HG03108 (cell line): ENCODE measurements around the gene LRRC9.
"Not testable (repeated sequence)": the region's sequence is repeated elsewhere in the genome, so short reads cannot be mapped to it uniquely, and the experiment has no call there.

Experiments
- ATAC-seq: cut with Tn5 transposase; IDR thresholded peaks from one replicate; pipeline ENCODE4 v1.9.1; 2021; ENCODE audit warnings: moderate library complexity; ENCODE audit not compliant: unreplicated experiment

Gene LRRC9

GRCh38 chr14:59919570-59920377 lies at the start of gene LRRC9:
TSS of gene LRRC9 (plus strand) at chr14:59920144.
- ATAC-seq: no peak

GRCh38 chr14:59870277-59871165 lies 49.4 kb upstream of the LRRC9 start, which contains the start of gene RTN1:
TSS of gene RTN1 (minus strand) at chr14:59870776. CDS start at chr14:59870630, 146 bp downstream.
- ATAC-seq: no peak

- no peak for ATAC-seq
Observed at GRCh38 chr14:59871166-59871495, 48.8 kb upstream of the LRRC9 start.

GRCh38 chr14:59882957-59883356 lies 37.0 kb upstream of the LRRC9 start:
- ATAC-seq: no peak

DNA sequence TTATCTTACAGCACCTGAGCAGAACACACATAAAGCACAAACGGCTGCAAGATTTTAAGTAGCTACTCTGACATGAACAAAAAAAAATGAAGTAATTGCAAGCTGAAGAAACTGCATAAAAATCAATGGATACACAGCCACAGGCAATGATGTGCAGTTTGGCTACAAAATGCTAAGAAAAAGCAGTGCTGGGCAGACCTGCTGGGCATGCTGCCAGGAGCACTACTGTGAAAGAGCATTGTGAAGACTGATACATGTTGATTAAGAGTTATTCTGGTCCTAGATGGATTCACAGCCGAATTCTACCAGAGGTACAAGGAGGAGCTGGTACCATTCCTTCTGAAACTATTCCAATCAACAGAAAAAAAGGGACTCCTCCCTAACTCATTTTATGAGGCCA lies 29.3 kb upstream of the LRRC9 start:
- no peak for ATAC-seq

DNA sequence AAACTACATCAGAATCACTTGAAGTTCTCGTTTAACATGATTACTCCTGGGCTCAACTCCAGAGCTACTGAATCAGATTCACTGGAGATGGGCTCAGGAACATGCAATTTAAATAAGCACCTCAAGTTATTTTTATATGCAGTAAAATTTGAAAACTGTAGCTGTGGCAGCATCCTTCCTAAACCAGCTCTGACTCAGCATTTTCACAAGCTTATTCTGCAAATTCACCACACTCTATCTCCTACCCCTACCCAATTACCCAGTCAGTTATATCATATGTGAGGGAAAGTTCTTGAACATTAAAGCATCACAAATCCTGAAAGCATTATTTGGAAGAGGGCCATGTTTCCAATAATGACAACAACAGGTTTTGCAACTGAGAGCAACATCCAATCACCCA lies 24.2 kb upstream of the LRRC9 start:
- no peak for ATAC-seq

GRCh38 chr14:59897757-59898383 lies 22.1 kb upstream of the LRRC9 start:
- ATAC-seq: no peak

- ATAC-seq: no peak
Observed at GRCh38 chr14:59900556-59900955, 19.4 kb upstream of the LRRC9 start.

- ATAC-seq: no peak
Observed at GRCh38 chr14:59904184-59904583, 15.8 kb upstream of the LRRC9 start.

GRCh38 chr14:59905188-59905587 lies 14.8 kb upstream of the LRRC9 start:
- no peak for ATAC-seq

GRCh38 chr14:59912443-59912842 lies 7.5 kb upstream of the LRRC9 start:
- no peak for ATAC-seq

DNA sequence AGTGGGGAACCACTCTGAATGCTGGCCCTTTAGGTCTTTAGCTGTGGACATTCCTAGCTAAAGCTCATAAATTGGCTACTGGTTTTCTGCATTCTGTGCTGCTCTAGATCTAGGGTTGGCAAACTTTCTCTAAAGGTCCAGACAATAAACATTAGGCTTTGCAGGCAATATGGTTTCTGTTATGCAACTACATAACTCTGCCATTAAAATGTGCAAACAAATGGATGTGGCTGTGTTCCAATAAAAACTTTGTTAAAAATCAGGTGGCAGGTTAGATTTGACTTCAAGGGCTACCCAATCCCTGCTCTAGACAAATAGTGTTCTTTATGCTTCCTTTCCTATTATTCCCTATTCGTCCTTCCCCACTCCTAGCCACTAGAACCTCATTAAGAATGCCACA lies 6.8 kb upstream of the LRRC9 start:
- ATAC-seq: no peak

DNA sequence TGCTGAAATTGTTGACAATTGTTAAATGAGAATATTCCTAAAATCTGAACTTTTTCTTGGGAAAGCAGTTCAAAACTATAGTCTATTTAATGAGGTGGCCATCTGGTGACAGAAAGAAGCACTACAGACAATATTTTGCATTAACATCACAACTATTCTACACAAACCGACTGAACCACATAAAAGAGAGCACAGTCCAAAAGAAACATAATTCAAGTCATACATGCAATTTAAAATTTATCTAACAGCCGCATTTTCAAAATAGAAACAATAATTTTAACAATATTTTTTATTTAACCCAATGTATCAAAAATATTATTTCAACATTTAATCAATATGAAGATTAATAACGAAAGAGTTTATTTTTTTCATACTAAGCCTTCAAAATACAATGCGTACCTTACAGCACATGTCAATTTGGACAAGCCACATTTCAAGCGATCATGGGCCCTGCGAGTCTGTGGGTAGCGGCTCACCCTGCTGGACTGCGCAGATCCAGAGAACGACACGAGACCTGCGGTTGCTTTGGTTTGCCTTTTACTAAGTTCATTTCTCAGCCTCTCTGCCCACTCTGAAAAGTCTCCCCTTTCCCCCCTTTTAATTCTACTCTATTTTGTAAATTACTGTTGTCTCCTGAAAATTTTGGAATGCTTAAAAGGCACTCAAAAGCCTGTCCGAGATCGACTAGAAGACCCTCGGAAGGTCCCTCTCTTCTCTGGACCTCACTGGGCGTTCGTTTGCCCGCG lies 947 bp upstream of the LRRC9 start:
- no peak for ATAC-seq

GRCh38 chr14:59920378-59920683 lies 387 bp downstream of the LRRC9 start:
- ATAC-seq: no peak

- no peak for ATAC-seq
Observed at GRCh38 chr14:59925797-59926196, 5.9 kb downstream of the LRRC9 start.

DNA sequence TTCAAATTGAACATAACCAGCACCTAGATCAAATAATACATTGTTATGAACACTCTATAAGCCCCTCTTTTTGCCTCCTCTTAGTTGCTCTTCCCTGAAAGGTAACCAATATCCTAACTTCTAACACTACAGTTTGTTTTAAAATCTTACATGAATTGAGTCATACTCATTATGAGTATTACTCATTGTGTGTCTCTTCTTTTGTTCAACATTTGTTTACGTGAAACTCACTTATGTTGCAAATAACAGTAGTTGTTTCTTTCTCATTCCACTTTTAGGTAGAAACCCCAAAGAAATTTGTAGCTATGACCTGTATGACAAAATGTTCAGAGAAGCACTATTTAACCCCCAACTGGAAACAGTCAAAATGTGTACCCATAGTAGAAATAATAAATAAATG lies 6.6 kb downstream of the LRRC9 start:
- ATAC-seq: no peak

- ATAC-seq: no peak
Observed at GRCh38 chr14:59931237-59931636, 11.3 kb downstream of the LRRC9 start.

- ATAC-seq: no peak
Observed at GRCh38 chr14:59936145-59936544, 16.2 kb downstream of the LRRC9 start.

GRCh38 chr14:59939828-59940227 lies 19.9 kb downstream of the LRRC9 start:
- no peak for ATAC-seq

- not testable (repeated sequence) for ATAC-seq
Observed at GRCh38 chr14:59942296-59942862, 22.4 kb downstream of the LRRC9 start.

GRCh38 chr14:59944909-59945308 lies 25.0 kb downstream of the LRRC9 start:
- ATAC-seq: no peak
